ENCODE data around the gene PQBP1. TPM values are rescaled to one million over a fixed set of nuclear protein-coding genes. Genes with fewer than 3 reads are reported as not detected.

Gene PQBP1
- total and polyA plus RNA-seq, 2 donors (not counting 1 experiment from before 2014, with no cell fraction given): 41.1 to 57.0 TPM

GRCh38 chrX:48893556-48894348, 4.0 kb upstream of the PQBP1 start:
- Histone ChIP-seq H2AFZ (ENCODE audit: low read length) (no peak overlapping the region), H3K36me3 (ENCODE audit: control insufficient read depth, insufficient read depth, low read length) (no peaks in the 10 kb centered on the region), H4K20me1 (ENCODE audit: control insufficient read depth, extremely low read depth, insufficient read depth, low read length) (no peaks in the 10 kb centered on the region), H3K27ac (ENCODE audit: insufficient read depth, low read length) (no peak overlapping the region), H3K4me3 (replicated peaks in 1 of 4; ENCODE audit: control extremely low read depth in 1 of 4, insufficient read depth in 1 of 4, low read depth in 3 of 4, low read length in 4 of 4) (no peak overlapping the region), H3K27me3 (ENCODE audit: control insufficient read depth, insufficient read depth, low read length) (no peaks in the 10 kb centered on the region), H3K9me3 (ENCODE audit: control insufficient read depth, insufficient read depth, low read depth, low read length) (no peaks in the 10 kb centered on the region), H3K9ac (ENCODE audit: insufficient read depth, low read length) (no peak overlapping the region), H3K79me2 (ENCODE audit: control insufficient read depth, insufficient read depth, low read length) (peaks cover 4% of the 10 kb centered on the region), H3K4me1 (ENCODE audit: control insufficient read depth, extremely low read depth, insufficient read depth, low read length) (peaks cover 3% of the 10 kb centered on the region), H3K4me2 (ENCODE audit: extremely low read depth, insufficient read depth, low read length) (no peak overlapping the region)
- TF ChIP-seq CTCF (conservative IDR thresholded peaks at IDR 0.05 in 1 of 2, IDR thresholded peaks at IDR 0.05 in 1 of 2; ENCODE audit: low read depth in 1 of 2, low read length in 2 of 2) (no peak), EZH2 (IDR thresholded peaks at IDR 0.05; ENCODE audit: low read length, missing control alignments) (no peak)
- no peak for DNase-seq (ENCODE audit: low read depth in 2 of 2)

GRCh38 chrX:48894891-48895290, 2.8 kb upstream of the PQBP1 start:
- Histone ChIP-seq H3K36me3 (ENCODE audit: control insufficient read depth, insufficient read depth, low read length) (peaks cover 2% of the 10 kb centered on the region), H3K79me2 (ENCODE audit: control insufficient read depth, insufficient read depth, low read length) (peaks cover 11% of the 10 kb centered on the region), H3K4me1 (ENCODE audit: control insufficient read depth, extremely low read depth, insufficient read depth, low read length) (peaks cover 3% of the 10 kb centered on the region), H3K27ac (ENCODE audit: insufficient read depth, low read length) (no peak overlapping the region), H3K4me3 (replicated peaks in 1 of 4; ENCODE audit: control extremely low read depth in 1 of 4, insufficient read depth in 1 of 4, low read depth in 3 of 4, low read length in 4 of 4) (no peak overlapping the region), H3K9me3 (ENCODE audit: control insufficient read depth, insufficient read depth, low read depth, low read length) (no peaks in the 10 kb centered on the region), H4K20me1 (ENCODE audit: control insufficient read depth, extremely low read depth, insufficient read depth, low read length) (no peaks in the 10 kb centered on the region), H3K9ac (ENCODE audit: insufficient read depth, low read length) (no peak overlapping the region), H3K4me2 (ENCODE audit: extremely low read depth, insufficient read depth, low read length) (no peak overlapping the region), H3K27me3 (ENCODE audit: control insufficient read depth, insufficient read depth, low read length) (no peaks in the 10 kb centered on the region), H2AFZ (ENCODE audit: low read length) (no peak overlapping the region)
- TF ChIP-seq EZH2 (IDR thresholded peaks at IDR 0.05; ENCODE audit: low read length, missing control alignments) (no peak), CTCF (conservative IDR thresholded peaks at IDR 0.05 in 1 of 2, IDR thresholded peaks at IDR 0.05 in 1 of 2; ENCODE audit: low read depth in 1 of 2, low read length in 2 of 2) (no peak)
- no peak for DNase-seq (ENCODE audit: low read depth in 2 of 2)

GRCh38 chrX:48896611-48897011, 1.1 kb upstream of the PQBP1 start:
- H2AFZ ChIP-seq (ENCODE audit: low read length): no peak overlapping the region
- H3K9me3 ChIP-seq (ENCODE audit: control insufficient read depth, insufficient read depth, low read depth, low read length): no peaks in the 10 kb centered on the region
- H3K36me3 ChIP-seq (ENCODE audit: control insufficient read depth, insufficient read depth, low read length): peaks cover 4% of the 10 kb centered on the region
- TF ChIP-seq CTCF (conservative IDR thresholded peaks at IDR 0.05 in 1 of 2, IDR thresholded peaks at IDR 0.05 in 1 of 2; ENCODE audit: low read depth in 1 of 2, low read length in 2 of 2) (no peak), EZH2 (IDR thresholded peaks at IDR 0.05; ENCODE audit: low read length, missing control alignments) (no peak)
- peak overlapping the region; percentile 53 for H3K9ac ChIP-seq (ENCODE audit: insufficient read depth, low read length)
- H3K27me3 ChIP-seq (ENCODE audit: control insufficient read depth, insufficient read depth, low read length): no peaks in the 10 kb centered on the region
- H3K79me2 ChIP-seq (ENCODE audit: control insufficient read depth, insufficient read depth, low read length): peaks cover 13% of the 10 kb centered on the region
- DNase-seq (ENCODE audit: low read depth in 2 of 2): peak; percentile 23 to 42
- H4K20me1 ChIP-seq (ENCODE audit: control insufficient read depth, extremely low read depth, insufficient read depth, low read length): no peaks in the 10 kb centered on the region
- H3K27ac ChIP-seq (ENCODE audit: insufficient read depth, low read length): peak overlapping the region; percentile 97
- peak overlapping the region; percentile 62 to 89 (median 81) for H3K4me3 ChIP-seq (replicated peaks in 1 of 4; ENCODE audit: control extremely low read depth in 1 of 4, insufficient read depth in 1 of 4, low read depth in 3 of 4, low read length in 4 of 4)
- H3K4me1 ChIP-seq (ENCODE audit: control insufficient read depth, extremely low read depth, insufficient read depth, low read length): peaks cover 3% of the 10 kb centered on the region
- H3K4me2 ChIP-seq (ENCODE audit: extremely low read depth, insufficient read depth, low read length): peak overlapping the region; percentile 77
